Activated T-cell treated with anti-CD3 and anti-CD28 coated beads, Interleukin-2, amount 50 U/mL, for 72 hours (primary cell): ENCODE results near the gene MUC21. TPM values are rescaled to one million over a fixed set of nuclear protein-coding genes. Genes with fewer than 3 reads are reported as not detected.

Experiments used
- ATAC-seq, 2 donors: fragments of 150-1000 bp; cut with Tn5 transposase; replicated peaks in 1 of 2; 2 replicates each; pipeline ENCODE4 v1.10.0; 2021; ENCODE audit warnings: moderate library complexity in 2 of 2, mild to moderate bottlenecking in 1 of 2
- DNase-seq, 2 donors: peaks; one replicate each; pipeline ENCODE4 v3.0.0; 2021 to 2022; ENCODE audit warnings: mixed read lengths in 1 of 2
- H3K27ac Mint-ChIP-seq: one replicate; pipeline ENCODE4 v1.8.0; 2022; ENCODE audit warnings: mild to moderate bottlenecking, moderate library complexity, mixed read lengths
- H3K27me3 Mint-ChIP-seq: one replicate; pipeline ENCODE4 v1.8.0; 2022; ENCODE audit warnings: low read depth, mixed read lengths
- H3K36me3 Mint-ChIP-seq, 2 donors: one replicate each; pipeline ENCODE4 v1.8.0; 2022; ENCODE audit warnings: mixed read lengths in 2 of 2, mild to moderate bottlenecking in 1 of 2; ENCODE audit not compliant: insufficient read depth in 2 of 2
- H3K4me1 Mint-ChIP-seq: one replicate; pipeline ENCODE4 v1.8.0; 2022; ENCODE audit warnings: low read depth, mixed read lengths
- H3K4me3 Mint-ChIP-seq, 2 donors: one replicate each; pipeline ENCODE4 v1.8.0; 2022; ENCODE audit warnings: mild to moderate bottlenecking in 2 of 2, mixed read lengths in 2 of 2, moderate library complexity in 2 of 2
- H3K9me3 Mint-ChIP-seq, 2 donors: one replicate each; pipeline ENCODE4 v1.8.0; 2022; ENCODE audit warnings: mixed read lengths in 2 of 2
- total RNA-seq, 2 donors: library from RNA; stranded (reverse); gene quantifications; one replicate each; pipeline ENCODE4 v1.2.3, GENCODE V29; 2022

The MUC21 gene
- total RNA-seq, 2 donors from 2014 or later: not detected

DNA sequence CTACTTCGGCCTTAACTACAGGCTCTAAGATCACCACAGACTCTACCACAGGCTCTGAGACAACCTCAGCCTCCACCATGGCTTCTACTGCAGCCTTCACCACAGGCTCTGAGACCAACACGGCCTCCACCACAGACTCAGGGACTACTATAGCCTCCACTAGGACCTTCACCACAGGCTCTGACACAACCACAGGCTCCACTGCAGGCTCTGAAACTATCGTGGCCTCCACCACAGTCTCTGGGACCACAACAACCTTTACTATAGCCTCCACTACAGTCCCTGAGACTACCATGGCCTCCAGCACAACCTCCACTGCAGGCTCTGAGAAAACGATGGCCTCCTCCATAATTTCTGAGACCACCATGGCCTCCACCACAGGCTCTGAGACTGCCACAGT is 42.1 kb downstream of the MUC21 start:
- no peak overlapping the region for H3K27ac Mint-ChIP-seq
- peak; percentile 19 to 50 for ATAC-seq

DNA sequence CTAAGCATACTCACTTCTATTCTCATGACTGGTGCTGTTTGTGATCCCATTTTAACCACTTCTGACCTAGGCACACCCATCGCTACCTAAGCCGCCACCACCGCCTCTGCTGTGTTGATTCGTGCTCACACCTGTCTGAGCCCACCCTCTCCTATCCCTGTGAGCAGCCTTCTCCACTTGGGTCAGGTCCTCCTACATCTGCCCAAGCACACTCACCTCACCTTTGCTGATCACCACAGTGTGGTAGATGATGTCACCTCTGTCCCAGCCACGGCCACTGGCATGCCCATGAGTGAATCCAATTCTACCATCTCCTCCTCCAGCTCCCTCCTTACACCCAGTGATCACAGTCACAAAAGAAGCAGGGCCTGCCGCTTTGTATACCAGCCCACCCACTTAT is 47.6 kb downstream of the MUC21 start:
- no peaks in the 10 kb centered on the region for H3K36me3 Mint-ChIP-seq
- ATAC-seq (peak; percentile 85 to 89), DNase-seq (peak; percentile 29 to 49)
- no peak overlapping the region for H3K27ac Mint-ChIP-seq
- peaks cover 31% of the 10 kb centered on the region for H3K27me3 Mint-ChIP-seq
- H3K4me1 Mint-ChIP-seq: peaks cover 11% of the 10 kb centered on the region
- H3K9me3 Mint-ChIP-seq: no peaks in the 10 kb centered on the region
- H3K4me3 Mint-ChIP-seq: no peak overlapping the region

More for the DNA sequence above, 42.1 kb downstream of the MUC21 start:
- no peak for DNase-seq
- H3K36me3 Mint-ChIP-seq: no peaks in the 10 kb centered on the region
- no peaks in the 10 kb centered on the region for H3K4me1 Mint-ChIP-seq
- H3K27me3 Mint-ChIP-seq: peaks cover 8% of the 10 kb centered on the region
- no peak overlapping the region for H3K4me3 Mint-ChIP-seq
- no peaks in the 10 kb centered on the region for H3K9me3 Mint-ChIP-seq

DNA sequence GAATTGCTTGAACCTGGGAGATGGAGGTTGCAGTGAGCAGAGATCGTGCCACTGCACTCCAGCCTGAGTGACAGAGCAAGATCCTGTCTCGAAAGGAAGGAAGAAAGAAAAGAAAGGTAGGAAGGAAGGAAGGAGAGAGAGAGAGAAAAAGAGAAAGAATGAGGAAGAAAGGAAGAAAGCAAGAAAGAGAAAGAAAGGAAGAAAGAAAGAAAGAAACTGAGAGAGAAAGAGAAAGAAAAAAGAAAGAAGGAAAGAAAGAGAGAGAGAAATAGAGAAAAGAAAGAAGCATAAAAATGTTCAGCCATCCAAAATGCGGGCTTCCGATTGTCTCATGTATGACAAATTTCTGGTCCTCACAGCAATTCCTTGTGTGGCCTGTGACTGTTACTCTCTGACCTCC is 49.6 kb downstream of the MUC21 start:
- Mint-ChIP-seq H3K9me3 (no peaks in the 10 kb centered on the region), H3K4me1 (peaks cover 27% of the 10 kb centered on the region)

DNA sequence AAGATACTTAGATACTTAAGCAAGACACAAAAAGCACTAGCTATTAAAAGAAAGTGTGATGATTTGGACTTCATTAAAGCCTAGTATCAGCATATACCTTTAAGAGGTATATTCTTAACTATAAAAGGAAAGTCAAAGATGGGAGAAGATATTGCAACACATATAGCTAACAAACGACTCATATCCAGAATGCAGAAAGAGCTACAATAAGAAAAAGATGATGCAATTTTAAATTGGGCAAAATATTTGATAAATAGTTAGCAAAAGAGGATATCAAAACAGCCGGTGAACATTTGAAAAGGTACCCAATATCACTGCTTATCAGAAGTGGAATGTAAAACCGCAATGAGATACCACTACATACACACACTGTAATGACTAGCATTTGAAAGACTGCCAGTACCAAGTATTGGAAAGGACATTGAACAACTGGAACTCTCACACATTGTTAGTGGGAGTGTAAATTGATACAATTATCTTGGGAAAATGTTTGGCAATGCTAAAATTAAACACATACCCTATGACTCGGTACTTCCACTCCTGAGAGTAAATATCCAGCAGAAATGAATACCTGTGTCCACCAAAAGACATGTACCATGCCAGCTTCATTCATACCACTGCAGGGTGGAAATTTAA is 52.5 kb downstream of the MUC21 start:
- ATAC-seq: no peak
- no peak for DNase-seq
- Mint-ChIP-seq H3K9me3 (no peaks in the 10 kb centered on the region), H3K4me3 (peak overlapping the region in 1 of 2 donors; percentile 11), H3K36me3 (no peaks in the 10 kb centered on the region), H3K4me1 (peaks cover 27% of the 10 kb centered on the region), H3K27me3 (peaks cover 50% of the 10 kb centered on the region), H3K27ac (no peak overlapping the region)

More for the DNA sequence above, 49.6 kb downstream of the MUC21 start:
- H3K36me3 Mint-ChIP-seq: no peaks in the 10 kb centered on the region
- ATAC-seq (no peak), DNase-seq (no peak)
- H3K27me3 Mint-ChIP-seq: peaks cover 38% of the 10 kb centered on the region
- H3K27ac Mint-ChIP-seq: no peak overlapping the region
- H3K4me3 Mint-ChIP-seq: no peak overlapping the region

DNA sequence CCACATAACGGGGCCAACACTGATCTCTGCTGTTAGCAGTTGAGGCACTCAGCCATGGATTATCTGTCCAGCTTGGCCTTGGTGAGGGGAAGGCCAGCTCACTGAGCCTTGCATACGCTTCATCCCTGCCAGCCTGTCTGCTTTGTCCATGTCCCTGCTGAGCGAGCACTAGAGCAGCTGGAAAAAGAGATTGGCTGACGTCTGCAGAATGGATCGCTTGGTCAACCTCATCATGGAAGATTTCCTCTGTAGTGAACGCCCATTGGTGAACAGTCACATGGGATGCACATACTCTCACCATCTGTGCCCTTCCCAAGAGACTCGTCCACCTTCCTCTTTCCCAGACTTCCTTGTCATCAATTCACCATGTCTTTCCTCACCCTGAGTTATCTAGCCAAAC is 53.7 kb downstream of the MUC21 start:
- Mint-ChIP-seq H3K4me1 (peaks cover 27% of the 10 kb centered on the region), H3K4me3 (no peak overlapping the region), H3K9me3 (no peaks in the 10 kb centered on the region), H3K27ac (no peak overlapping the region), H3K36me3 (no peaks in the 10 kb centered on the region), H3K27me3 (peaks cover 38% of the 10 kb centered on the region)
- no peak for ATAC-seq
- no peak for DNase-seq

DNA sequence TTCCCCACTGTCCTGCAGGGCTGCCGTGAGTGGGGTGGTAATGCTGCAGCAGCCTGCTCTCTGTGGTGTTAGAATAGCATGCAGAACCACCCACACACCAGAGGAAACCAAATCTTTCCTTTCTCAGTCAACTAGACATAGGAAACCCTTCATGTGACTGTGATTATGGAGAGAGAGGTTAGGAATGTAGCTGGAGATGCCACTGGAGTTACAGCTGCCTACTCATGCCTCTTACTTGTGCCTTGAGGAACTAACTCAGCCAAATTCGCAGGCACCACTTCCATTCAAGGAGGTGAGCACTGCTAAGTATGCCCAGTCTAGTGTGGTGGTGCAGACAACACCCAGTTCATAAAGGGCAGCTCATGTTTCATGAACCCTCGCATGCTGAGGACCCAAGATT is 54.2 kb downstream of the MUC21 start:
- Mint-ChIP-seq H3K9me3 (no peaks in the 10 kb centered on the region), H3K27ac (no peak overlapping the region), H3K36me3 (no peaks in the 10 kb centered on the region), H3K4me1 (peaks cover 27% of the 10 kb centered on the region), H3K27me3 (peaks cover 33% of the 10 kb centered on the region), H3K4me3 (no peak overlapping the region)
- ATAC-seq: no peak
- no peak for DNase-seq

DNA sequence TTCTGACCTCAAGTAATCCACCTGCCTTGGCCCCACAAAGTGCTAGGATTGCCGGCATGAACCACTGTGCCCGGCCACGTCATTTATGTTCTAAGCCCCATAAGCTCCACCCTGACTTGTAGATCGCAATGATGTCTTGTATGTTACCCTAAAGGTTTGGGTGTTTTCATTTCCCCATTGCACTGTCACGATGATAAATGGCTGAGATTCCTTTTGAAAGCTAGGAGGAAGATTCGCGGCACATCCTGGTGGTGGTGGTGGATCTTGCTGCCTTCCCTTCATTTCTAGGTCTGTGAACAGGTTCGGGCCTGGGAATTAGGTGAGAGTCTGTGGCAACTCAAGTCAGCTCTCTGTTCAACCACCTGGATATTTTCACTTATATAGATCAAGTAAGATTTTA is 55.0 kb downstream of the MUC21 start:
- no peaks in the 10 kb centered on the region for H3K9me3 Mint-ChIP-seq
- H3K4me1 Mint-ChIP-seq: peaks cover 27% of the 10 kb centered on the region
- no peak overlapping the region for H3K4me3 Mint-ChIP-seq
- no peak overlapping the region for H3K27ac Mint-ChIP-seq
- peaks cover 30% of the 10 kb centered on the region for H3K27me3 Mint-ChIP-seq
- no peaks in the 10 kb centered on the region for H3K36me3 Mint-ChIP-seq
- ATAC-seq (no peak), DNase-seq (no peak)

Other genes starting within 250 kb of the MUC21 start
- 100 to 1,000 TPM; 293 to 319 TPM for gene FLOT1, start 241.0 kb upstream of the MUC21 start, total RNA-seq
- 100 to 1,000 TPM; 174 to 197 TPM for gene IER3, start 239.2 kb upstream of the MUC21 start, total RNA-seq
- gene DDR1, start 99.2 kb upstream of the MUC21 start, total RNA-seq: 10 to 100 TPM in 1 of 2 donors, 1 to 10 TPM in 1; 9.4 to 11.6 TPM
- 10 to 100 TPM; 43.5 to 46.9 TPM for gene GTF2H4, start 75.5 kb upstream of the MUC21 start, total RNA-seq
- gene VARS2, start 69.5 kb upstream of the MUC21 start, total RNA-seq: 10 to 100 TPM; 47.3 to 54.9 TPM
- gene SFTA2, start 51.5 kb upstream of the MUC21 start, total RNA-seq: under 1 TPM in 1 of 2 donors, not detected in 1; 0.31 TPM
- under 1 TPM in 1 of 2 donors, not detected in 1; 0.09 TPM for gene MUCL3, start 42.7 kb upstream of the MUC21 start, total RNA-seq
- gene MUC22, start 26.8 kb downstream of the MUC21 start, total RNA-seq: not detected
- not detected for gene C6orf15, start 128.9 kb downstream of the MUC21 start, total RNA-seq
- gene PSORS1C1, start 131.1 kb downstream of the MUC21 start, total RNA-seq: under 1 TPM in 1 of 2 donors, not detected in 1; 0.67 TPM
- not detected for gene CDSN, start 136.7 kb downstream of the MUC21 start, total RNA-seq
- not detected for gene PSORS1C2, start 155.3 kb downstream of the MUC21 start, total RNA-seq
- 10 to 100 TPM; 47.5 to 64.2 TPM for gene CCHCR1, start 174.1 kb downstream of the MUC21 start, total RNA-seq
- 10 to 100 TPM; 63.8 to 82.7 TPM for gene TCF19, start 174.9 kb downstream of the MUC21 start, total RNA-seq
- under 1 TPM in 1 of 2 donors, not detected in 1; 0.09 TPM for gene POU5F1, start 187.0 kb downstream of the MUC21 start, total RNA-seq